ENCODE measurements around the gene NXF1. TPM values are rescaled to one million over a fixed set of nuclear protein-coding genes. Genes with fewer than 3 reads are reported as not detected.

The NXF1 gene
- total RNA-seq, 1 donor from 2014 or later: 86.6 TPM

GRCh38 chr11:62787005-62787759 is 18.1 kb downstream of the NXF1 start, which contains the start of gene TMEM179B:
TSS of gene TMEM179B (plus strand) at chr11:62787402. CDS start at chr11:62787432, 30 bp downstream.
- Mint-ChIP-seq H3K36me3 (ENCODE audit: low read depth) (peaks cover 18% of the 10 kb centered on the region), H3K27ac (ENCODE audit: unreplicated experiment) (peak within 1 kb of the TSS; percentile 96), H3K27me3 (ENCODE audit: low read depth) (no peaks in the 10 kb centered on the region), H3K4me3 (peak within 1 kb of the TSS; percentile 97), H3K9me3 (no peaks in the 10 kb centered on the region), H3K4me1 (peaks cover 47% of the 10 kb centered on the region)
- DNase-seq (ENCODE audit: low read depth, low spot score): peak; percentile 94
- TF ChIP-seq, protein P1, sequence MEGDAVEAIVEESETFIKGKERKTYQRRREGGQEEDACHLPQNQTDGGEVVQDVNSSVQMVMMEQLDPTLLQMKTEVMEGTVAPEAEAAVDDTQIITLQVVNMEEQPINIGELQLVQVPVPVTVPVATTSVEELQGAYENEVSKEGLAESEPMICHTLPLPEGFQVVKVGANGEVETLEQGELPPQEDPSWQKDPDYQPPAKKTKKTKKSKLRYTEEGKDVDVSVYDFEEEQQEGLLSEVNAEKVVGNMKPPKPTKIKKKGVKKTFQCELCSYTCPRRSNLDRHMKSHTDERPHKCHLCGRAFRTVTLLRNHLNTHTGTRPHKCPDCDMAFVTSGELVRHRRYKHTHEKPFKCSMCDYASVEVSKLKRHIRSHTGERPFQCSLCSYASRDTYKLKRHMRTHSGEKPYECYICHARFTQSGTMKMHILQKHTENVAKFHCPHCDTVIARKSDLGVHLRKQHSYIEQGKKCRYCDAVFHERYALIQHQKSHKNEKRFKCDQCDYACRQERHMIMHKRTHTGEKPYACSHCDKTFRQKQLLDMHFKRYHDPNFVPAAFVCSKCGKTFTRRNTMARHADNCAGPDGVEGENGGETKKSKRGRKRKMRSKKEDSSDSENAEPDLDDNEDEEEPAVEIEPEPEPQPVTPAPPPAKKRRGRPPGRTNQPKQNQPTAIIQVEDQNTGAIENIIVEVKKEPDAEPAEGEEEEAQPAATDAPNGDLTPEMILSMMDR (conservative IDR thresholded peaks at IDR 0.05): peak; percentile 23

- TF ChIP-seq, protein P1 (conservative IDR thresholded peaks at IDR 0.05): peak; percentile 90
- peak; percentile 91 for DNase-seq (ENCODE audit: low read depth, low spot score)
- Mint-ChIP-seq H3K27me3 (ENCODE audit: low read depth) (no peaks in the 10 kb centered on the region), H3K36me3 (ENCODE audit: low read depth) (peaks cover 15% of the 10 kb centered on the region), H3K9me3 (no peaks in the 10 kb centered on the region), H3K4me1 (peaks cover 44% of the 10 kb centered on the region), H3K4me3 (peak overlapping the region; percentile 81), H3K27ac (ENCODE audit: unreplicated experiment) (no peak overlapping the region)
Measured at GRCh38 chr11:62786318-62787004, 18.8 kb downstream of the NXF1 start.

- H3K36me3 Mint-ChIP-seq (ENCODE audit: low read depth): peaks cover 20% of the 10 kb centered on the region
- TF ChIP-seq, protein P1 (conservative IDR thresholded peaks at IDR 0.05): no peak
Measured at GRCh38 chr11:62782753-62783152, 22.5 kb downstream of the NXF1 start.

DNA sequence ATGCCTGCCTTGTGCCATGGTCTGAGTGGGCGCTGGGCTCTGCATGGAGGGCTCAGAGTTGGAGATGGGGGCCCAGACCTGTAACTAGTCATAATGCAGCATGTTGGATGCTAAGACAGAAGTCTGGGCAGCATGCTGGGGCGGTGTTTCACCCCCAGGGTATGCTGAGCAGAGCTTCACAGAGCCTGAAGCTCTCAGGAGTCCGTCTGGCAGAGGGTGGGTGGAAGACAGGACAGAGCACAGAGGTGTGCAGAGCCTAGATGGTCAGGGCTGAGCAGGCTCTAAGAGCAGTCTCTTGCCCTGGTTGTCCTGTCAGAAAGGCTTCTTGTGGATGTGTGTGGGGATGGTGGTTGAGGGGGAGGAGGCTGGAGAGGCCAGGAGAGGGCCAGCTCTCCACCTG is 26.8 kb downstream of the NXF1 start:
- Mint-ChIP-seq H3K9me3 (no peaks in the 10 kb centered on the region), H3K4me1 (peaks cover 4% of the 10 kb centered on the region), H3K27ac (ENCODE audit: unreplicated experiment) (no peak overlapping the region), H3K4me3 (no peak overlapping the region), H3K27me3 (ENCODE audit: low read depth) (no peaks in the 10 kb centered on the region), H3K36me3 (ENCODE audit: low read depth) (peaks cover 23% of the 10 kb centered on the region)
- DNase-seq (ENCODE audit: low read depth, low spot score): no peak
- TF ChIP-seq, protein P1 (conservative IDR thresholded peaks at IDR 0.05): no peak

More at GRCh38 chr11:62782753-62783152, 22.5 kb downstream of the NXF1 start:
- H3K9me3 Mint-ChIP-seq: no peaks in the 10 kb centered on the region
- DNase-seq (ENCODE audit: low read depth, low spot score): no peak
- H3K4me3 Mint-ChIP-seq: peak overlapping the region; percentile 55
- no peaks in the 10 kb centered on the region for H3K27me3 Mint-ChIP-seq (ENCODE audit: low read depth)
- peaks cover 16% of the 10 kb centered on the region for H3K4me1 Mint-ChIP-seq
- H3K27ac Mint-ChIP-seq (ENCODE audit: unreplicated experiment): no peak overlapping the region

- Mint-ChIP-seq H3K36me3 (ENCODE audit: low read depth) (peaks cover 16% of the 10 kb centered on the region), H3K27ac (ENCODE audit: unreplicated experiment) (no peak overlapping the region), H3K27me3 (ENCODE audit: low read depth) (no peaks in the 10 kb centered on the region), H3K4me3 (peak overlapping the region; percentile 51), H3K9me3 (no peaks in the 10 kb centered on the region), H3K4me1 (peaks cover 4% of the 10 kb centered on the region)
- TF ChIP-seq, protein P1 (conservative IDR thresholded peaks at IDR 0.05): no peak
- DNase-seq (ENCODE audit: low read depth, low spot score): no peak
Measured at GRCh38 chr11:62777389-62777788, 27.9 kb downstream of the NXF1 start.

Data from neural crest cell (in vitro differentiated cells).